K562 (cell line): ENCODE results near the gene DPH7. TPM values are rescaled to one million over a fixed set of nuclear protein-coding genes. Genes with fewer than 3 reads are reported as not detected.

Source experiments
- ARID2 ChIP-seq: fragments of 450-650 bp; IDR thresholded peaks from 2 replicates; pipeline ENCODE4 v1.6.1; 2017; ENCODE audit warnings: antibody characterized with exemption, mild to moderate bottlenecking
- BHLHE40 ChIP-seq: IDR thresholded peaks from 2 replicates; pipeline ENCODE4 v1.6.1; 2011; ENCODE audit warnings: low read length, improper control_type of control experiment
- ERF ChIP-seq: fragments of 450-650 bp; formaldehyde crosslinking; IDR thresholded peaks from 2 replicates; pipeline ENCODE4 v1.4.0; 2020; ENCODE audit warnings: mild to moderate bottlenecking, mixed read lengths
- FOSL1 ChIP-seq: fragments of 200-800 bp; sonication (Bioruptor generic); conservative IDR thresholded peaks from 2 replicates; pipeline ENCODE4 v1.6.1; 2016; ENCODE audit warnings: missing genetic modification characterization, missing compliant biosample characterization
- GABPB1 ChIP-seq: sonication (generic); formaldehyde crosslinking; IDR thresholded peaks from 2 replicates; pipeline ENCODE4 v1.8.0; 2022; ENCODE audit warnings: mild to moderate bottlenecking, missing genetic modification reagents
- HDGF ChIP-seq: fragments of 450-650 bp; IDR thresholded peaks from 2 replicates; pipeline ENCODE4 v1.6.1; 2016
- HLTF ChIP-seq: fragments of 450-650 bp; IDR thresholded peaks from 2 replicates; pipeline ENCODE4 v1.6.1; 2016
- KHSRP ChIP-seq: fragments of 450-650 bp; IDR thresholded peaks from 2 replicates; pipeline ENCODE4 v1.6.1; 2017
- MCM2 ChIP-seq: fragments of 450-650 bp; IDR thresholded peaks from 2 replicates; pipeline ENCODE4 v1.6.1; 2017; ENCODE audit warnings: low read depth, mild to moderate bottlenecking
- MCM3 ChIP-seq: fragments of 450-650 bp; IDR thresholded peaks from 2 replicates; pipeline ENCODE4 v1.6.1; 2016
- MYC ChIP-seq, 2 experiments: fragments of 250-450 bp in 1 of 2; sonication (Bioruptor Pico) in 1 of 2; IDR thresholded peaks; 2 replicates each; pipeline versions ENCODE4 v1.5.1 to v1.6.1; 2012 to 2021; ENCODE audit warnings: low read depth in 2 of 2, borderline replicate concordance in 1 of 2, improper control_type of control experiment in 1 of 2, low read length in 1 of 2, mild to moderate bottlenecking in 1 of 2, moderate library complexity in 1 of 2
- NFATC3 ChIP-seq: fragments of 450-650 bp; IDR thresholded peaks from 2 replicates; pipeline ENCODE4 v1.6.1; 2017; ENCODE audit warnings: mild to moderate bottlenecking
- NR4A1 ChIP-seq, 2 experiments: fragments of 250-450 bp in 1 of 2; fragments of 450-650 bp in 1 of 2; sonication (Bioruptor Pico) in 1 of 2; IDR thresholded peaks; 2 replicates each; pipeline versions ENCODE4 v1.4.0 to v1.6.1; 2016 to 2020; ENCODE audit warnings: mild to moderate bottlenecking in 2 of 2, missing compliant biosample characterization in 1 of 2, missing genetic modification characterization in 1 of 2, moderate library complexity in 1 of 2
- PBX2 ChIP-seq, 2 experiments: IDR thresholded peaks in 1 of 2; conservative IDR thresholded peaks in 1 of 2; 2 replicates each; pipeline ENCODE4 v1.6.1; 2016; ENCODE audit warnings: low read depth in 2 of 2, mild to moderate bottlenecking in 1 of 2, missing compliant biosample characterization in 1 of 2, missing genetic modification characterization in 1 of 2, moderate library complexity in 1 of 2
- PCBP1 ChIP-seq: fragments of 200-400 bp; formaldehyde crosslinking; IDR thresholded peaks from 2 replicates; pipeline ENCODE4 v1.6.1; 2018; ENCODE audit warnings: mild to moderate bottlenecking, low read depth, low read length; ENCODE audit not compliant: poor library complexity, severe bottlenecking
- PHF20 ChIP-seq: fragments of 450-650 bp; IDR thresholded peaks from 2 replicates; pipeline ENCODE4 v1.6.1; 2018; ENCODE audit not compliant: partially characterized antibody
- PTRF ChIP-seq: fragments of 450-650 bp; IDR thresholded peaks from 2 replicates; pipeline ENCODE4 v1.6.1; 2016; ENCODE audit warnings: mild to moderate bottlenecking, missing genetic modification characterization, missing compliant biosample characterization
- SRSF3 ChIP-seq: fragments of 200-400 bp; formaldehyde crosslinking; IDR thresholded peaks from 2 replicates; pipeline ENCODE4 v1.6.1; 2016; ENCODE audit warnings: mild to moderate bottlenecking, low read length, moderate library complexity; ENCODE audit not compliant: insufficient read depth
- TAF9B ChIP-seq: fragments of 450-650 bp; IDR thresholded peaks from 2 replicates; pipeline ENCODE4 v1.6.1; 2018; ENCODE audit warnings: mild to moderate bottlenecking; ENCODE audit not compliant: partially characterized antibody
- TCF3 ChIP-seq: sonication (generic); formaldehyde crosslinking; IDR thresholded peaks from 2 replicates; pipeline ENCODE4 v1.4.0; 2020; ENCODE audit warnings: mild to moderate bottlenecking, missing genetic modification reagents
- YBX1 ChIP-seq: fragments of 450-650 bp; IDR thresholded peaks from 2 replicates; pipeline ENCODE4 v1.7.1; 2016; ENCODE audit warnings: mild to moderate bottlenecking
- polyA plus RNA-seq, 8 experiments: library from polyadenylated mRNA; depleted of rRNA in 4 of 8; stranded (reverse) in 5 of 8; unstranded in 3 of 8; fragments of >200 nt; fragmentation: Nextera tagmentation in 2 of 8; fragmentation: Illumina TruSeq in 1 of 8; extraction: Ambion mirVana in 2 of 8; extraction: Trizol in 1 of 8; gene quantifications; 2 replicates each; pipeline versions ENCODE4 v1.2.1 to v1.2.3, GENCODE V29; 2011 to 2014; ENCODE audit warnings: inconsistent platforms in 1 of 8, missing spikeins in 1 of 8
- total RNA-seq, 7 experiments: library from RNA; depleted of rRNA in 6 of 7; stranded (reverse); fragments of >200 nt in 6 of 7; fragmentation: Illumina TruSeq in 2 of 7; extraction: Trizol in 2 of 7; gene quantifications; 2 replicates each; pipeline versions ENCODE4 v1.2.1 to v1.2.3, GENCODE V29; 2011 to 2021; ENCODE audit warnings: low replicate concordance in 1 of 7
- TF ChIP-seq, protein P1 (sequence below), 3 experiments: IDR thresholded peaks in 2 of 3; conservative IDR thresholded peaks in 1 of 3; 2 replicates each; pipeline ENCODE4 v1.5.1; 2011 to 2012; ENCODE audit warnings: low read length in 3 of 3, mild to moderate bottlenecking in 3 of 3, control low read depth in 2 of 3, improper control_type of control experiment in 1 of 3, inconsistent platforms in 1 of 3, low read depth in 1 of 3, mixed read lengths in 1 of 3, moderate library complexity in 1 of 3; ENCODE audit not compliant: insufficient read depth in 2 of 3
- TF ChIP-seq, protein P2 (sequence below): fragments of 450-650 bp; conservative IDR thresholded peaks from 2 replicates; pipeline ENCODE4 v1.6.1; 2016; ENCODE audit warnings: missing genetic modification characterization, low read depth, mild to moderate bottlenecking, missing compliant biosample characterization, moderate library complexity

Gene DPH7
- total and polyA plus RNA-seq, 9 of the 15 experiments (the other 6 are each of a cell fraction or from before 2014, with no cell fraction given): 13.9 to 68.6 (median 41.3) TPM

DNA sequence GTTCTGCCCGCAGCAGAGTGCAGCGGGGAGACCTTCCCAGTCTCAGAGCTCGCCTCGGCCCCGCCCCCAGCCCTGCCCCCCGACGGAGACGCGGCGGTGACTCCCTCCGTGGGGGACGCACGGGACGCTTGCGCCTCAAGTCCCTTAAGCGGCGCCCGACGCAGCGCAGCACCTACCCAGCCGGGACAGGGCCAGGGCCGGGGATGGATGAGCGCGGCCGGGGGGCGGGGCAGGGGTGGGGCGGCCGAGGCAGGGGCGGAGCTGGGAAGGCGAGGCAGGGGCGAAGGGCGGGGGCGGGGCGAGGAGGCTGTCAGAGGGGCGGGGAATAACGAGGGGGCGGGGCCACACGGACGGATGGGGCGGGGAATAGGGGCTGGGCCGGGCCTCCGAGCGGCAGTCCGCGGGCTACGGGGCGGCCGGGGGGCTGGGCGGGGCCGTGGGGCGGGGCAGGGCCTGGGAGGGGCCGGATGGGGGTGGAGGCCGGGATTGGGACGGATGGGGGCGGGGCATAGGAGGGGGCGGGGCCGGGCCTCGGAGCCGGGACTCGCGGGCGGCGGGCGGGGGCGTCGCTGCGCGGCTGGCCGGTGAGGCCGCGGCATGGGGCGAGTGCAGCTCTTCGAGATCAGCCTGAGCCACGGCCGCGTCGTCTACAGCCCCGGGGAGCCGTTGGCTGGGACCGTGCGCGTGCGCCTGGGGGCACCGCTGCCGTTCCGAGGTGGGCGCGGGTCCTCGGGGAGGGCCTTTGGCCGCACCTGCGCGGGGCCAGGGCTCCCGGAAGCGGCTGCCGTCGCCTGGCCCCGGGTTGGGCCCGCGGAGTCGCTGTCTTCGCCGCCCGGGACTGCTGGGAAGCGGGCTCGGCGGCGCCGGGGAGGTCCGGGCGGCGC is 26.6 kb upstream of the DPH7 start, which contains the start of gene ARRDC1 (continued):
- TF ChIP-seq ERF (CRISPR knock-in tag) (0 out of 2 replicates have a peak, but pooled peaks have one; percentile 58), SRSF3 (no peak), PHF20 (peak; percentile 69), HLTF (no peak), MYC (IDR thresholded peaks at IDR 0.05; ENCODE audit: low read depth, low read length) (no peak), MYC (CRISPR knock-in tag; IDR thresholded peaks at IDR 0.05; ENCODE audit: borderline replicate concordance, low read depth) (no peak), HDGF (no peak), TAF9B (no peak), BHLHE40 (peak; percentile 48; the same call in 1 of the 2 replicates), KHSRP (no peak), MCM2 (no peak), TCF3 (CRISPR knock-in tag) (0 out of 2 replicates have a peak, but pooled peaks have one; percentile 8), FOSL1 (tag) (no peak), PCBP1 (peak; percentile 20), PTRF (no peak), NR4A1 (CRISPR knock-in tag; IDR thresholded peaks at IDR 0.05) (no peak), NR4A1 (tag; IDR thresholded peaks at IDR 0.05) (0 out of 2 replicates have a peak, but pooled peaks have one; percentile 24), NFATC3 (no peak), GABPB1 (CRISPR knock-in tag) (peak; percentile 61; the same call in 1 of the 2 replicates), YBX1 (no peak), MCM3 (no peak), ARID2 (no peak), PBX2 (CRISPR knock-in tag; IDR thresholded peaks at IDR 0.05; ENCODE audit: low read depth) (no peak), PBX2 (tag; conservative IDR thresholded peaks at IDR 0.05; ENCODE audit: low read depth) (no peak)
- TF ChIP-seq, protein P1, sequence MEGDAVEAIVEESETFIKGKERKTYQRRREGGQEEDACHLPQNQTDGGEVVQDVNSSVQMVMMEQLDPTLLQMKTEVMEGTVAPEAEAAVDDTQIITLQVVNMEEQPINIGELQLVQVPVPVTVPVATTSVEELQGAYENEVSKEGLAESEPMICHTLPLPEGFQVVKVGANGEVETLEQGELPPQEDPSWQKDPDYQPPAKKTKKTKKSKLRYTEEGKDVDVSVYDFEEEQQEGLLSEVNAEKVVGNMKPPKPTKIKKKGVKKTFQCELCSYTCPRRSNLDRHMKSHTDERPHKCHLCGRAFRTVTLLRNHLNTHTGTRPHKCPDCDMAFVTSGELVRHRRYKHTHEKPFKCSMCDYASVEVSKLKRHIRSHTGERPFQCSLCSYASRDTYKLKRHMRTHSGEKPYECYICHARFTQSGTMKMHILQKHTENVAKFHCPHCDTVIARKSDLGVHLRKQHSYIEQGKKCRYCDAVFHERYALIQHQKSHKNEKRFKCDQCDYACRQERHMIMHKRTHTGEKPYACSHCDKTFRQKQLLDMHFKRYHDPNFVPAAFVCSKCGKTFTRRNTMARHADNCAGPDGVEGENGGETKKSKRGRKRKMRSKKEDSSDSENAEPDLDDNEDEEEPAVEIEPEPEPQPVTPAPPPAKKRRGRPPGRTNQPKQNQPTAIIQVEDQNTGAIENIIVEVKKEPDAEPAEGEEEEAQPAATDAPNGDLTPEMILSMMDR (IDR thresholded peaks at IDR 0.05 in 2 of 3, conservative IDR thresholded peaks at IDR 0.05 in 1 of 3; ENCODE audit: insufficient read depth in 2 of 3, low read depth in 1 of 3, low read length in 3 of 3): peak in 1 of 3 experiments; percentile 19; a peak in 1 of 6 replicates
- TF ChIP-seq, protein P2, sequence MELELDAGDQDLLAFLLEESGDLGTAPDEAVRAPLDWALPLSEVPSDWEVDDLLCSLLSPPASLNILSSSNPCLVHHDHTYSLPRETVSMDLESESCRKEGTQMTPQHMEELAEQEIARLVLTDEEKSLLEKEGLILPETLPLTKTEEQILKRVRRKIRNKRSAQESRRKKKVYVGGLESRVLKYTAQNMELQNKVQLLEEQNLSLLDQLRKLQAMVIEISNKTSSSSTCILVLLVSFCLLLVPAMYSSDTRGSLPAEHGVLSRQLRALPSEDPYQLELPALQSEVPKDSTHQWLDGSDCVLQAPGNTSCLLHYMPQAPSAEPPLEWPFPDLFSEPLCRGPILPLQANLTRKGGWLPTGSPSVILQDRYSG (tag): no peak
